Adrenal gland (tissue), 12 donors: Measurements from ENCODE around the gene VPS54. TPM values are rescaled to one million over a fixed set of nuclear protein-coding genes. Genes with fewer than 3 reads are reported as not detected.
"Not testable (repeated sequence)": the region's sequence is repeated elsewhere in the genome, so short reads cannot be mapped to it uniquely, and the experiment has no call there.

Source experiments
- DNase-seq, 7 donors: peaks; one replicate each; pipeline ENCODE4 v3.0.0-alpha.2; 2019 to 2020
- H3K27ac ChIP-seq, 5 donors: fragments of 200-600 bp; sonication (generic) in 4 of 5; 1 replicate in 3 of 5; 2 replicates in 2 of 5; pipeline versions ENCODE4 v1.5.1 to v1.8.0; 2016 to 2020; ENCODE audit warnings: mild to moderate bottlenecking in 1 of 5
- H3K27me3 ChIP-seq: fragments of 200-600 bp; 2 replicates; pipeline ENCODE4 v1.8.0; 2021
- H3K36me3 ChIP-seq, 2 donors: fragments of 200-600 bp; replicated peaks in 1 of 2; 1 replicate in 1 of 2; 2 replicates in 1 of 2; pipeline versions ENCODE4 v1.5.1 to v1.8.0; 2018 to 2022
- H3K4me1 ChIP-seq, 2 donors: fragments of 200-600 bp; replicated peaks in 1 of 2; 1 replicate in 1 of 2; 2 replicates in 1 of 2; pipeline versions ENCODE4 v1.5.1 to v1.8.0; 2018 to 2021
- H3K4me3 ChIP-seq, 4 donors: fragments of 200-600 bp; sonication (generic) in 3 of 4; one replicate each; pipeline ENCODE4 v1.5.1; 2016 to 2018
- H3K9me3 ChIP-seq, 3 donors: fragments of 200-600 bp; sonication (generic) in 1 of 3; replicated peaks in 1 of 3; 1 replicate in 2 of 3; 2 replicates in 1 of 3; pipeline versions ENCODE4 v1.5.1 to v1.8.0; 2016 to 2021
- POLR2A ChIP-seq, 2 donors: fragments of 450-650 bp; IDR thresholded peaks; one replicate each; pipeline ENCODE4 v1.6.1; 2017; ENCODE audit warnings: antibody characterized with exemption in 2 of 2, mild to moderate bottlenecking in 2 of 2, moderate library complexity in 1 of 2
- WGBS, 4 donors: extraction: QIAGEN DNeasy Blood & Tissue Kit in 2 of 4; methylation state at CpG; one replicate each; pipeline versions ENCODE4 v1.1.5 to v1.1.7; 2013 to 2017; 5-methylcytosine and 5-hydroxymethylcytosine counted together
- intact Hi-C, 2 donors: fragments of 100-400 bp; cut with DNase I; formaldehyde crosslinking; loops; one replicate each; pipeline versions ENCODE4 v1.14.1 to v1.15.0; 2022 to 2023
- polyA plus RNA-seq, 3 donors: library from polyadenylated mRNA; stranded (reverse); fragments of 200-250 nt in 2 of 3; fragments of 350-450 nt in 1 of 3; fragmentation: Illumina TruSeq in 1 of 3; extraction: RNeasy Lipid Tissue Mini Kit (QIAGEN cat#74804) in 1 of 3; gene quantifications; one replicate each; pipeline ENCODE4 v1.2.3, GENCODE V29; 2013 to 2014
- total RNA-seq, 9 donors: library from RNA; depleted of rRNA in 4 of 9; stranded (reverse); fragments of >200 nt in 4 of 9; fragments of 120-200 nt in 1 of 9; fragmentation: NEBNext Ultra II Directional in 1 of 9; extraction: Animal tissue kit (Norgen Biotek cat#: 25700) in 1 of 9; gene quantifications; one replicate each; pipeline versions ENCODE4 v1.1.0 to v1.2.4, GENCODE V29; 2013 to 2023
- TF ChIP-seq, protein P1 (sequence below), 6 experiments: fragments of 450-650 bp in 4 of 6; fragments of 200-600 bp in 2 of 6; sonication (generic) in 1 of 6; IDR thresholded peaks; 1 replicate in 5 of 6; 2 replicates in 1 of 6; pipeline versions ENCODE4 v1.5.1 to v1.8.0; 2016 to 2021; ENCODE audit warnings: antibody characterized with exemption in 6 of 6, mild to moderate bottlenecking in 2 of 6, moderate library complexity in 1 of 6
- donor health status: healthy with polysubstance abuse.
- donor health status: Bipolar disorder and iron deficiency.
- donor health status: DM: yes; HTN: yes; CAD: no.
- donor health status: DM: no; HTN: no; CAD: no.
- donor health status: DM: no; HTN: no; CAD: no.
- donor health status: DM: yes; HTN: yes; CAD: no.

Gene VPS54
- total and polyA plus RNA-seq, 12 donors: 15.1 to 38.9 (median 19.0) TPM

- no peaks in the 10 kb centered on the region for H3K4me1 ChIP-seq
- H3K9me3 ChIP-seq: no peaks in the 10 kb centered on the region
- H3K27ac ChIP-seq: no peak overlapping the region
- H3K36me3 ChIP-seq: no peaks in the 10 kb centered on the region
- no peaks in the 10 kb centered on the region for H3K27me3 ChIP-seq
- H3K4me3 ChIP-seq: no peak overlapping the region
- intact Hi-C loops: no loop called here
- no peak for TF ChIP-seq POLR2A (IDR thresholded peaks at IDR 0.05)
- TF ChIP-seq, protein P1, sequence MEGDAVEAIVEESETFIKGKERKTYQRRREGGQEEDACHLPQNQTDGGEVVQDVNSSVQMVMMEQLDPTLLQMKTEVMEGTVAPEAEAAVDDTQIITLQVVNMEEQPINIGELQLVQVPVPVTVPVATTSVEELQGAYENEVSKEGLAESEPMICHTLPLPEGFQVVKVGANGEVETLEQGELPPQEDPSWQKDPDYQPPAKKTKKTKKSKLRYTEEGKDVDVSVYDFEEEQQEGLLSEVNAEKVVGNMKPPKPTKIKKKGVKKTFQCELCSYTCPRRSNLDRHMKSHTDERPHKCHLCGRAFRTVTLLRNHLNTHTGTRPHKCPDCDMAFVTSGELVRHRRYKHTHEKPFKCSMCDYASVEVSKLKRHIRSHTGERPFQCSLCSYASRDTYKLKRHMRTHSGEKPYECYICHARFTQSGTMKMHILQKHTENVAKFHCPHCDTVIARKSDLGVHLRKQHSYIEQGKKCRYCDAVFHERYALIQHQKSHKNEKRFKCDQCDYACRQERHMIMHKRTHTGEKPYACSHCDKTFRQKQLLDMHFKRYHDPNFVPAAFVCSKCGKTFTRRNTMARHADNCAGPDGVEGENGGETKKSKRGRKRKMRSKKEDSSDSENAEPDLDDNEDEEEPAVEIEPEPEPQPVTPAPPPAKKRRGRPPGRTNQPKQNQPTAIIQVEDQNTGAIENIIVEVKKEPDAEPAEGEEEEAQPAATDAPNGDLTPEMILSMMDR (IDR thresholded peaks at IDR 0.05): no peak
- no peak for DNase-seq
Measured at GRCh38 chr2:63950414-63950813, 68.8 kb downstream of the VPS54 start.

- no peak for TF ChIP-seq POLR2A (IDR thresholded peaks at IDR 0.05)
- TF ChIP-seq, protein P1 (IDR thresholded peaks at IDR 0.05): no peak
- Histone ChIP-seq H3K4me1 (no peaks in the 10 kb centered on the region), H3K9me3 (no peaks in the 10 kb centered on the region), H3K27ac (no peak overlapping the region), H3K27me3 (no peaks in the 10 kb centered on the region), H3K4me3 (no peak overlapping the region), H3K36me3 (peaks cover 0 to 8% of the 10 kb centered on the region in 2 donors)
- intact Hi-C loops: no loop called here
- 98 to 100% (median 100%) methylated on average over 1 of the region's 1 CpG for WGBS, 4 donors
- DNase-seq: no peak
Measured at GRCh38 chr2:63942788-63943187, 76.4 kb downstream of the VPS54 start.

DNA sequence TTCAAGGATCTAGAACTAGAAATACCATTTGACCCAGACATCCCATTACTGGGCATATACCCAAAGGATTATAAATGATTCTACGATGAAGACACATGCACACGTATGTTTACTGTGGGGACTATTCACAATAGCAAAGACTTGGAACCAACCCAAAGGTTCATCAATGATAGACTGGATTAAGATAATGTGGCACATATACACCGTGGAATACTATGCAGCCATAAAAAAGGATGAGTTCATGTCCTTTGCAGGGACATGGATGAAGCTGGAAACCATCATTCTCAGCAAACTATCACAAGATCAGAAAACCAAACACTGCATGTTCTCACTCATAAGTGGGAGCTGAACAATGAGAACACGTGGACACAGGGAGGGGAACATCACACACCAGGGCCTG, 87.1 kb downstream of the VPS54 start:
- H3K9me3 ChIP-seq: not testable (repeated sequence)

GRCh38 chr2:63926815-63927214, 92.4 kb downstream of the VPS54 start:
- no peak overlapping the region for H3K4me3 ChIP-seq
- H3K4me1 ChIP-seq: no peaks in the 10 kb centered on the region
- no peaks in the 10 kb centered on the region for H3K36me3 ChIP-seq
- DNase-seq: no peak
- TF ChIP-seq, protein P1 (IDR thresholded peaks at IDR 0.05): no peak
- TF ChIP-seq POLR2A (IDR thresholded peaks at IDR 0.05): no peak
- intact Hi-C loops: no loop called here
- 88 to 98% (median 97%) methylated on average over 3 to 7 of the region's 7 CpGs for WGBS, 4 donors
- no peak overlapping the region for H3K27ac ChIP-seq
- no peaks in the 10 kb centered on the region for H3K9me3 ChIP-seq
- no peaks in the 10 kb centered on the region for H3K27me3 ChIP-seq

More for the DNA sequence above, 87.1 kb downstream of the VPS54 start:
- H3K27me3 ChIP-seq, H3K4me3 ChIP-seq, H3K4me1 ChIP-seq, intact Hi-C loops, H3K36me3 ChIP-seq, H3K27ac ChIP-seq, DNase-seq: not testable (repeated sequence)
- WGBS, 4 donors: 93 to 99% (median 96%) methylated on average over 4 of the region's 4 CpGs

GRCh38 chr2:63914311-63914710, 104.9 kb downstream of the VPS54 start:
- peaks cover 0 to 20% of the 10 kb centered on the region in 2 donors for H3K36me3 ChIP-seq
- no peaks in the 10 kb centered on the region for H3K27me3 ChIP-seq
- H3K4me1 ChIP-seq: no peaks in the 10 kb centered on the region
- no peaks in the 10 kb centered on the region for H3K9me3 ChIP-seq
- no peak for TF ChIP-seq POLR2A (IDR thresholded peaks at IDR 0.05)
- TF ChIP-seq, protein P1 (IDR thresholded peaks at IDR 0.05): no peak
- DNase-seq: no peak
- H3K4me3 ChIP-seq: no peak overlapping the region
- intact Hi-C loops: no loop called here
- no peak overlapping the region for H3K27ac ChIP-seq
- 93 to 100% (median 96%) methylated on average over 1 of the region's 1 CpG for WGBS, 4 donors
